GM18526 (cell line): ENCODE data around the gene ANKZF1.
A peak's percentile ranks its signal among the peaks of the same experiment; 100 is the strongest.

Experiments used
- POLR2A ChIP-seq: IDR thresholded peaks from 3 replicates; pipeline ENCODE4 v1.6.1; 2011; ENCODE audit not compliant: insufficient read length; ENCODE audit errors: extremely low read depth

ANKZF1 gene

DNA sequence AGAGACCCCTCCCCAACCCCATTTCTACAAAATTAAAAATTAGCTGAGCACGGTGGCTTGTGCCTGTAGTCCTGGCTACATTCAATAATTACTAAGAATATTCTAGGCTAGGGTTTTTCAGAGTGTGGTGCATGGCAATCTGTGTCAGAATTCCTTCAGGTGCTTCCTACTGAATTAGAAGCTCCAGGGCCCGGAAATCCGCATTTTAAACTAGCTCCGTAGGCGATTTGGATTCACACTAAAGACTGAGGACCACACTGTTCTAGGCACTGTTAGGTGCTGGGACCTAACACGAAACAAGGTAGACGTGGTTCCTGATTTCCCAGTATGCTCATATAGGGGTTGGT lies 23.7 kb upstream of the ANKZF1 start:
- no peak for TF ChIP-seq POLR2A

DNA sequence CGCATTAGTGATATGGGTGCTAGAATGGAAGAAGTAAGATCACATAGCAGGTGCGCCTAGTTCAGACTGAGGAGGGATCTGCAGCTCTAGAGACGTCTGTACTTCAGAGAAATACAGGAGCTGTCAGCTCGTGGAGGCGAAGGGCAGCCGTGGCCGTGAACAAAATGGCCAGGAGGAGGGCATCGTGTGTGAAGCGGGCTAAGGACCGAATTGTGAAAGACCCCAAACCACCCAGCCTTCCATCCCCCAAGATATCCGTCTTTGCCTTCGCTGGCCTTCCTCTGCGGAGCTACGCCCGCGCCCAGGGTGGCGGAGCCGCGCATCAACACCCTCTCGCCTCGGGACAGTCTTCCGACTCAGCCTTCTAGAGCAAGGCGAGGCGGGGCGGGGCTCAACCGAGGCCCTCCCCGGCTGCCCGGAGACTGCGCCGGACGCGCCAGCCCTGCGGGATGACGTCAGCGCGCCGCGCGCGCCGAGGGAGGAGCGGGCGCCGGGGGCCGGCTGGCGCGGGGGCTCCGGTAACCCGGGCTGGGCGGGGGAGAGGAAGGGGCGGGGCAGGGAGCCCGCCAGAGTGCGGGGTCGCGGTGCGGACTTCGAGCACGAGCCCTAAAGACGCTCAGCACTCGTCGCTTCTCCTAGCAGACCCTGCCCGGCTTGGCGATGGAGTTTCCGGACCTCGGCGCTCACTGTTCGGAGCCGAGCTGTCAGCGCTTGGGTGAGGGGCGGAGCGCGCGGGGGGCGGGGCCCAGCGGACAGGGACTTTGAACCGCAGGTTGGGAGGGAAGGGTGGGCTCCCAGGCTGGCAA lies 23.1 kb upstream of the ANKZF1 start, which contains the start of gene ZFAND2B:
Gene ZFAND2B (plus strand): TSS at position 455 of the 806 bp plus-strand sequence. CDS start 206 bp downstream, at position 661.
- TF ChIP-seq POLR2A, result peak; percentile 98

DNA sequence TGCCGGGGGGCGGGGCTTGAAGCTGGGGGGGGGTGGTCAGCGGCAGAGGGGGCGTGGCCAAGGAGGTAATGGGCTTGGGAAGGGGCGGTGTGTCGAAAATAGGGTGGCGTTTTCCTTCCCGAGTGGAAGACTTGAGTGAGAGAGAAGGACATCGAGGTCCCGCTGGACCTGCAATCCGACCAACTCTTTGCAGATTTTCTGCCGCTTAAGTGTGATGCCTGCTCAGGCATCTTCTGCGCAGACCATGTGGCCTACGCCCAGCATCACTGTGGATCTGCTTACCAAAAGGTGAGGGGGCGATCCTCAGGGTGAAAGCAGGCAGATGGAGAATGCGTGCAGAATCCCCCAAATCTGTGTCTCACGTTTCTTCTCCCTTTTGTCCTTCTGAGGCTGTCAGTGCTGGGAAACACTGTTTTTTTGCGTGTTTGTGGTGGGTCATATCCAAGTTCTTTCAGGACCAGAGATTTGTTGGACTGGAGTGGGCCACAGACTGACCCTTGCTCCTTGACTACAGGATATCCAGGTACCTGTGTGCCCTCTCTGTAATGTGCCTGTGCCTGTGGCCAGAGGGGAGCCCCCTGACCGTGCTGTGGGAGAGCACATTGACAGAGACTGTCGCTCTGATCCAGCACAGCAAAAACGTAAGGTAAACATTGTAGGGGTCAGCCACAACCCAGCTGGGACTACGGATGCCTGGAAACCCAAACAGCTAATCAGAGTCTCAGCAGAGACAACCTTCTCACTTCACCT lies 22.3 kb upstream of the ANKZF1 start:
- TF ChIP-seq POLR2A, result no peak

DNA sequence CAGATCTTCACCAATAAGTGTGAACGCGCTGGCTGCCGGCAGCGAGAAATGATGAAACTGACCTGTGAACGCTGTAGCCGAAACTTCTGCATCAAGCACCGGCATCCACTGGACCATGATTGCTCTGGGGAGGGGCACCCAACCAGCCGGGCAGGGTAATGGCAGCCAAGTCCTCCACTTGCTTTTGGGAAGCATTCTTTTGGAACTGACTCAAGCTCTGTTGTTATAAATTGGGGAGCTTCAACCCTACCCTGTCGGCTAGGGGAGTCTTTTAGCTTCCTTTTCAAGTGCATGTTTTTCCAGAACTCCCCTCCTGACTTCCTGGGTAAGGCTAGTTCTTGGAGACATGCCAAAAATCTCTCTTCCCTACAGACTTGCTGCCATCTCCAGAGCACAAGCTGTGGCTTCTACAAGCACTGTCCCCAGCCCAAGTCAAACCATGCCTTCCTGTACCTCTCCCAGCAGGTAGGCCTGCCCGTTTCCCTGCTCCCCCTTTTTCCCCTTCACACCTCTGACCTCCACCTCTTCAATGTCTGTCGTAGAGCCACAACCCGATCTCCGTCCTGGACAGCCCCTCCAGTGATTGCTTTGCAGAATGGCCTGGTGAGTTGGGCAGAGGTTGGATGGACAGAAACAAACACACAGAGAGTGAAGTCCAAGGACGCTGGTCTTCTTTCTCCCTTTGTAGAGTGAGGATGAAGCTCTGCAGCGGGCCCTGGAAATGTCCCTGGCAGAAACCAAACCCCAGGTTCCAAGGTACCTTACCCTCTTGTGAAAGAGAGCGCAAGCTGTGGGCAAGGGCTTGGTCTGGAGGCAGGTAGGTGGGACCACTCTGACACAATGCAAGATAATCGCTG lies 21.5 kb upstream of the ANKZF1 start:
- no peak for TF ChIP-seq POLR2A

DNA sequence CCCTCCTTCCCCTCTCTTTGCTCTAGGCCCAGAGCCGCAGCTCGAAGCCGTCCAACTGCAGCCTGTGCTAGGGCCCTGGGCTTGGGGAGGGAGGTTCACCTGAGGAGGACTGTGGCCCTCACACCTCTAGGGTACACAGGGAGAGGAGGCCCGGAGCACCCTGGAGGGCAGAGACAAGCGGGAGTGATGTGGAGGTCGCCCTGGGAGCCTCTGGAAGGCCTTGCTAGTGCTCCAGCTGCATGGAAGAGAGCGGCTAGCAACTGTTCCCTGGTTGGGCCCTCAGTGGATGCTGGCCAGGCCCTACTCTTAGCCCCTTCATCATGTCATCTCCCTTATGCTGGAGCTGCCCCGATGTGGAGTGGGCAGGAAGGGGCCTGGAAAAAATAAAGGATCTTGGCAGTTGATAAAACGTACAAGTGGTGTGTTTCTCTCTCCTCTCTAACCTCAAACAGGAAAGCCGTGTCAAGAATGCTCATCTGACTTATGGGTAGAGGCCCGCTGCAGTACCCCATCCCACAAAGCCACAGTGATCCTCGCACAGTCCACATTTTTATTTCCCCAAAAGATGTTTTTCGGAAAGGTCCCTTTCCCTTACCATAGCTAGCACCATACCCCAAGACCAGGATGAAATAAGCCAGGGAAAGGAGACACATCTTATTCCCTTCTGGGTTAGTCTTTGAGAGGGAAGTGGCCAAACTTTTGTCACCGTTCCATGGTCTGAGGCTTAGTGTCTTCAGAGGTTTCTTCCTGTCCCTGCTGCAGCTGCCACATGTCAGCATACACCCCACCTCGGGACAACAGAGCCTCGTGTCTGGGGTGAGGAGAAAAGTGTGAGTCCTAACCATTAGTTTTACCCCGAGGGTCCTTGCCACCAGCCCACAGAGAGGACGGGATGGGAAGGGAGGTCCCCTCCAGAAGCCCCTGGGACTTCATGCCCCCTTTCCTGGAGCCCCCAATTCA lies 20.1 kb upstream of the ANKZF1 start:
- TF ChIP-seq POLR2A, result no peak

DNA sequence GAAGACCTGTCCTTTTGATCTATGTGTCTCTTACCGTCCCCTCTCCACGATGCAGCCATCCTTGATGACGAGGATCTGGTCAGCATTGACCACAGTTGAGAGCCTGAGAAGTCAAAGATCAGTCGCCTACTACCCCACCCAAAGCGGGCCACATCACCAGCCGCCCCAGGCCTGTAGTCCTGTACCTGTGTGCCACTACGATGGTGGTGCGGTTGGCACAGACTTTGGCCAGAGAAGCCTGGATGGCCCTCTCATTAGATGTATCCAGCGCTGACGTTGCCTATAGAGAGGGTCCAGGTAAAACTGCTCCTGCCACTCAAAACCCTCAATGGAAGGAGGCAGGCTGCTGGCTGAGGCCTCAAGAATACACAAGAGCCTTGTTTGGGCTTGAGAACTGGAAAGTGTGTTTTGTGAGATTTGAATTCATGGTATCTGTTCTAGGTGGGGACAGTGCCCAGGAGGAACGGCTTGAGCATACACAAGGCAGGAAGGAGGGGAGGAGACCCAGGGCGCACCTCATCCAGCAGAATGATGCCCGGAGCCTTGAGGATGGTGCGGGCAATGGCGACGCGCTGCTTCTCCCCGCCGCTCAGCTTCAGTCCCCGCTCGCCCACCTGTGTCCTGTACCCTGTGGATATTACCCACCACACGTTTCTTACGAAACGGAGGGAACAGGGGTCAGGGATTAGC lies 19.3 kb upstream of the ANKZF1 start:
- no peak for TF ChIP-seq POLR2A

DNA sequence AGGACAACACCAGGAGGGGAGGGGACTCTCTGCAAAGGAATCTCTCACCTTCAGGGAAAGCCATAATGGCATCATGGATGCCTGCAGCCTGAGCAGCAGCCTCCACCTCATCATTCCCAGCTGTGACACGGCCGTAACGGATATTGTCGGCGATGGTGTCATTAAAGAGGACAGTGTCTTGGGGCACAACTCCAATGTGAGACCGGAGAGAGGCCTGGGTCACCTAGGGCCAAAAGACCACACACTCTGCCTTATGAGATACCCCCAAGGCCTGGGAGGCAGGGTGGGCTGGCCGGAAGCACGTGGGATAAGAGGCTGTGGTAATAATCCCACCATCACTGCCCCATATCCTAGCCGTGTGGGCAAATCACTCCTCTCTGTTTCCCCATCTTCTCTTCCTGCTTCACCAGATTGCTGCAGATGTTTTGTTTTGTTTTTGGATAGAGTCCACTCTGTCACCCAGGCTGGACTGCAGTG lies 18.7 kb upstream of the ANKZF1 start:
- no peak for TF ChIP-seq POLR2A

DNA sequence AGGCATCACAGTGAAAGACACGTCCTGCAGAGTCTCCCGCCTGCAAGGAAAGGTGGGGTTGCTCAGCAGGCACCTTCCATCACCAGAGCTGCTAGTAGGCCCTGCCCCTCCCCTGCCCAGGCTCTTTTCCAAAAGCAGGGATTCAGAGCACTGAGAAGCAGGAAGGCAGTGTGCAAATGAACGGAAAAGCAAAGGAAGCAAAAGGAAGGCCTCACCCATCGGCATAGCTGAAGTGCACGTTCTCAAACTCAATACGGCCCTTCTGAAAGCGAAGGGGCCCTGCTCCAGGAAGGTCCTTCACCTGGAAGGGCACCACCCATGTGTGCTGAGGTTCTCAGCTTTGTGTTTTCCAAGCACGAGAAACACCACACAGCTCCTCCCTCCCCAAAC lies 16.6 kb upstream of the ANKZF1 start:
- no peak for TF ChIP-seq POLR2A

DNA sequence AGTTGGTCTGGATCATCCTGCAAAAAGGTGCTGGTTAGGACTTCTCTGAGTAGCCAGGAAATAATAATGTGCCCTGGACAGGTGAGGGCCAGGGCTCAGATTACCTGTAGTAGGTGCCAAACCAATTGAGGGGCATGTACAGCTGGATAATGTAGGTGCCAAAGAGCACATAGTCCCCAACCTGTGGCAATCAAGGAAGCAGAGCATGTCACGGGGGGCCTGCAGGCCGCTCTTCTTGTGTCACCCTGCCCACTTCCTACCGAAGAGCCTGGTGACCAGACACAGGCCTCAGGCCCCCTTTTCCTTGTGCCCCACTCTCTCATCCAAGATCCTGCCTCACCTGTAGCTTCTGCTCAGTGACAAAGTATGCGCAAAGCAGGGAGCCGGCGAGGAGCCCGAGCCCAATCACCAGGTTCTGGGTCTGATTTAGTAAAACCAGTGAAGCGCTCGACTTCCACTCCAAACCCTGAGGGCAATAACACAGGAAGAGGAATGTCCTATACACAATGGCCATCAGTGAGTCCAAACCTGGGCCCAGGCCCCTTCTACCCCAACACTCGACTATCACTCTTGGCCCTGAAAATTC lies 16.0 kb upstream of the ANKZF1 start:
- TF ChIP-seq POLR2A, result no peak

DNA sequence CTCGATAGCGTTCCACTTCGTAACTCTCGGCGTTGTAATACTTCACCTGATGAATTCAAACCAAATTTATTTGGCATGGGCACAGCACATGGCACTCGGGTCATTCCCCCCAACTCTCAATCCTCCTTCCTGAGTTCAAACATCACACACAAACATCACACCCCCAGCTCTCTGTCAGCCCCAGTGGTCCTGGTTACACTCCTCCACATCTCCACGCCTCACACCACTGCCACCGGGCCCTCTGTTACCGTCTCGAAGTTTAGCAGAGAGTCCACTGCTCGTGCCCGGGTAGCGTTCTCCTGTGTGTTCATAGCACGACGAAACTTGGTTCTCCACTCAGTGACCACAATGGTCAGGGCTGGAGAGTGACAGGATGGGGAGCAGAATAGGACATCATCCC lies 15.5 kb upstream of the ANKZF1 start:
- TF ChIP-seq POLR2A, result no peak

DNA sequence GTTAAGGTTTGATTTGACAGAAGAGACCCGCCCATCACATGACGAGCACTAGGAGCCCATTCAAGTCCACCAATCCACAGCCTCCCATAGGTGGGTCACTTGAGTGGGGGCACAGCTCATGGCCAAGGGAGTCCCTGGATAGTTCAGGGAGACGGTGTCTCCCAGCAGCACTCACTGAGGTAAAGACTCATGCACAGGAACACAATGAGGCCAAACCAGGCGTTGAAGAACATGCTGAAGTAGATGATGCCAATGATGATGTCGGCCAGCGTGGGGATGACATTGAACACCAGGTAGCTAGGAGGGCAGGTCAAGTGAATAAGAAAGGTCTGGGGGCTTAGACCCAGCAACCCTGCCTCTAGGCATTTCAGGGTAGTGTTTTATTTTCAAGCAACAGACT lies 14.8 kb upstream of the ANKZF1 start:
- TF ChIP-seq POLR2A, result no peak

DNA sequence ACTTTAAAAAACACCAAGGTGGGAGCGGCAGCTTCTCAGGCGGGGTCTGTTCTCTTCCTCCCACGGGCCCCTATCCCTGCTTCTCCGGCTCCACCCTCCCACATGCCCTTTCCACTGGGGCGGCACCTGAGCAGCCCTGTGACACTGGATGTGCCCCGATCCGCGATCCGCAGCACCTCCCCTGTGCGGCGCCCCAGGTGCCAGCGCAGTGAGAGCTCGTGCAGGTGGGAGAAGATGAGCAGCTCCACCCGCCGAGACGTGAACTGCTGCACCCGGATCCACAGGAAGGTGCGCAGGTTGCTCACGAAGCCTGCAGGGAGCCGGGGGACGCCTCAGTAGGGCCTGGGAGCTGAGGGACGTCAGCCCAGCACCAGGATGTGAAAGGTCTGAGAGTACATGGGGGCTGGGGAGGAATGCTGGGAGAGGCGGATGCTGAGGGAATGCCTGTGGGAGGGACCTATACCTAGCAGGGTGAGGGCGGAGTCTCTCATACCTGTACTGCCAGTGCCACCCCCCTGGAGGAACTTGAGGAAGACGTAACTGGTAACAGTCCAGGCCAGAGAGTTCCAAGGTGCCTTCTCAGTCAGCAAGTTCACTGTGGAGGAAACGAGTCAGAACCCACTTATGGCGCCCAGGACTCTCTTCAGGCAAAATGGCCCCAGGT lies 13.6 kb upstream of the ANKZF1 start:
- no peak for TF ChIP-seq POLR2A

DNA sequence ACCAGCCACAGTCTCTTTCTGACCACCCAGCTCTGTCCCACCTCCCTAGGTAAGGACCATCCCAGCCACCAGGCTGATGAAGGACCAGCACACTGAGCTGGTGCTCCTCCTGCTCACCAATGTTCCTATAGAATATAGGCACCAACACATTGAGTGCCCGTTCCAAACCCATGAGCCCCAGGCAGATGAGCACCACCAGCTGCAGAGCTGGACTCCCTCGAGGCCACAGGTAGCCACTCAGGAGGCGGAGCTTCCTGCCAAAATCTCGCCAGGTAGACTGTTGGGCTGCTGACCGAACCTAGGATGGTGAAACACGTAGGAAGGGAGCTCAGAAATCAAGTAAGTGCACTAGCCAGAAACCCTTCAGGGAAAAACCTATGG lies 13.1 kb upstream of the ANKZF1 start:
- no peak for TF ChIP-seq POLR2A
